ENCODE results near the gene RBM34. TPM values are rescaled to one million over a fixed set of nuclear protein-coding genes. Genes with fewer than 3 reads are reported as not detected.

RBM34 gene
- total RNA-seq, 1 experiment from 2014 or later, result 104 TPM

DNA sequence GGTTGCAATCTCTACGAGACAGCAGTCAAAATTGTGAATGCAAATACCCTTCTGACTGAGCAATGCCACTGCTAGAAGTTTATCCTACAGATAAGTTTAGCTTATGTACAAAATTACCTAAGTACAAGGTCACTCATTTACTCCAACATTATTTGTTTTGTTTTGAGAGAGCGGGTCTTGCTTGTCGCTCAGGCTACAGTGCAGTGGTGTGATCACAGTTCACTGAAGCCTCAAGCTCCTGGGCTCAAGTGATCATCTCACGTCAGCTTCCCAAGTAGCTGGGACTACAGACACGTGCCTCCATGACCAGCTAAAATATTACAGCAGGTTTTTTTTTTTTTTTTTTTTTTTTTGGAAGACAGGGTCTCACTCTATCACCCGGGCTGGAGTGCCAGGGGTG is 15.4 kb downstream of the RBM34 start:
- H3K27me3 ChIP-seq (ENCODE audit: control insufficient read depth, insufficient read depth, low read length), result no peaks in the 10 kb centered on the region
- TF ChIP-seq POLR2AphosphoS5 (IDR thresholded peaks at IDR 0.05; ENCODE audit: low read depth, low read length) (no peak), REST (IDR thresholded peaks at IDR 0.05; ENCODE audit: insufficient read depth in 1 of 2, low read depth in 2 of 2, low read length in 1 of 2) (no peak)
- TF ChIP-seq, protein P1, sequence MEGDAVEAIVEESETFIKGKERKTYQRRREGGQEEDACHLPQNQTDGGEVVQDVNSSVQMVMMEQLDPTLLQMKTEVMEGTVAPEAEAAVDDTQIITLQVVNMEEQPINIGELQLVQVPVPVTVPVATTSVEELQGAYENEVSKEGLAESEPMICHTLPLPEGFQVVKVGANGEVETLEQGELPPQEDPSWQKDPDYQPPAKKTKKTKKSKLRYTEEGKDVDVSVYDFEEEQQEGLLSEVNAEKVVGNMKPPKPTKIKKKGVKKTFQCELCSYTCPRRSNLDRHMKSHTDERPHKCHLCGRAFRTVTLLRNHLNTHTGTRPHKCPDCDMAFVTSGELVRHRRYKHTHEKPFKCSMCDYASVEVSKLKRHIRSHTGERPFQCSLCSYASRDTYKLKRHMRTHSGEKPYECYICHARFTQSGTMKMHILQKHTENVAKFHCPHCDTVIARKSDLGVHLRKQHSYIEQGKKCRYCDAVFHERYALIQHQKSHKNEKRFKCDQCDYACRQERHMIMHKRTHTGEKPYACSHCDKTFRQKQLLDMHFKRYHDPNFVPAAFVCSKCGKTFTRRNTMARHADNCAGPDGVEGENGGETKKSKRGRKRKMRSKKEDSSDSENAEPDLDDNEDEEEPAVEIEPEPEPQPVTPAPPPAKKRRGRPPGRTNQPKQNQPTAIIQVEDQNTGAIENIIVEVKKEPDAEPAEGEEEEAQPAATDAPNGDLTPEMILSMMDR (IDR thresholded peaks at IDR 0.05), result no peak
- CTCF ChIA-PET, result interaction anchor here (0.6 kb wide), 1 partner anchor 11 kb away, joined by 6 read pairs; no protein-coding TSS in a partner anchor

DNA sequence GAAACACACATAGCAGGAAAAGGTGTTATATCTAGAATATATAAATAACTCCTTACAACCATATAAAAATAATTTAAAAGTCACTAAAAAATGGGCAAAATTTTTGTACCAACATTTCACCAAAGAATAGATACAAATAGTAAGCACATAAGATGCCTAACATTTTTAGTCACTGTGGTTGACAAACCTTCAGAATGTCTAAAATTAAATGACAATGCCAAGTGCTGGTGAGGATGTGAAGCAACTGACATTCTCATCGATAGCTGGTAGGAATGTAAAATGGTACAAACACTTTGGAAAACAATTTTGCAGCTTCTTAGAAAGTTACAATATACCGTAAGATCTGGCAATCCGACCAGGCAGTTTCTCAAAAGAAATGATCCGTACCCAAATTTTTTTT is 18.1 kb downstream of the RBM34 start:
- Histone ChIP-seq H3K36me3 (ENCODE audit: control insufficient read depth, insufficient read depth, low read length) (peaks cover 18% of the 10 kb centered on the region), H3K27me3 (ENCODE audit: control insufficient read depth, insufficient read depth, low read length) (no peaks in the 10 kb centered on the region), H3K9me3 (ENCODE audit: control insufficient read depth, insufficient read depth, low read depth, low read length) (no peaks in the 10 kb centered on the region), H3K4me1 (ENCODE audit: control insufficient read depth, insufficient read depth, low read length) (no peaks in the 10 kb centered on the region), H3K4me3 (ENCODE audit: low read depth in 2 of 2, low read length in 2 of 2) (no peak overlapping the region), H3K27ac (ENCODE audit: low read length) (no peak overlapping the region)
- no peak for ATAC-seq
- POLR2A ChIA-PET, result no interaction called here
- no TSS peak for BruUV-seq (replicated peaks)
- intact Hi-C loops (cut with micrococcal nuclease; ENCODE audit: unreplicated experiment), result no loop called here
- TF ChIP-seq SIN3A (IDR thresholded peaks at IDR 0.05; ENCODE audit: borderline replicate concordance, insufficient read depth, low read depth, low read length) (no peak), REST (IDR thresholded peaks at IDR 0.05; ENCODE audit: insufficient read depth in 1 of 2, low read depth in 2 of 2, low read length in 1 of 2) (no peak), POLR2AphosphoS5 (IDR thresholded peaks at IDR 0.05; ENCODE audit: low read depth, low read length) (no peak), TCF7L2 (IDR thresholded peaks at IDR 0.05; ENCODE audit: low read depth, low read length) (no peak)
- TF ChIP-seq, protein P1 (IDR thresholded peaks at IDR 0.05), result no peak
- DNase-seq (ENCODE audit: low read depth, low spot score), result no peak
- CTCF ChIA-PET, result no interaction called here
- in situ Hi-C loops (cut with HindIII; ENCODE audit: low pct_unique_long_range_greater_than_20kb, low sequenced_read_pairs), result no loop called here

More for the DNA sequence above, 15.4 kb downstream of the RBM34 start:
- in situ Hi-C loops (cut with HindIII; ENCODE audit: low pct_unique_long_range_greater_than_20kb, low sequenced_read_pairs) (no loop called here), intact Hi-C loops (cut with micrococcal nuclease; ENCODE audit: unreplicated experiment) (no loop called here)
- Histone ChIP-seq H3K4me3 (ENCODE audit: low read depth in 2 of 2, low read length in 2 of 2) (no peak overlapping the region), H3K27ac (ENCODE audit: low read length) (no peak overlapping the region), H3K4me1 (ENCODE audit: control insufficient read depth, insufficient read depth, low read length) (no peaks in the 10 kb centered on the region), H3K9me3 (ENCODE audit: control insufficient read depth, insufficient read depth, low read depth, low read length) (no peaks in the 10 kb centered on the region), H3K36me3 (ENCODE audit: control insufficient read depth, insufficient read depth, low read length) (peaks cover 10% of the 10 kb centered on the region)
- ATAC-seq (no peak), DNase-seq (ENCODE audit: low read depth, low spot score) (no peak)
- POLR2A ChIA-PET, result no interaction called here
- no TSS peak for BruUV-seq (replicated peaks)

Measured in Panc1 (cell line).